Left renal cortex interstitium (tissue), 4 donors: ENCODE measurements around the gene KLHDC7B. TPM values are rescaled to one million over a fixed set of nuclear protein-coding genes. Genes with fewer than 3 reads are reported as not detected.
"Not testable (repeated sequence)": the region's sequence is repeated elsewhere in the genome, so short reads cannot be mapped to it uniquely, and the experiment has no call there.

ENCODE experiments used
- DNase-seq, 4 donors: peaks; one replicate each; pipeline ENCODE4 v3.0.0-alpha.2; 2013; ENCODE audit warnings: low read depth in 4 of 4, low spot score in 2 of 4, missing footprints in 1 of 4
- polyA plus RNA-seq, 4 donors: library from polyadenylated mRNA; unstranded; fragments of 120-200 nt; gene quantifications; one replicate each; pipeline ENCODE4 v1.2.1, GENCODE V29; 2013; ENCODE audit not compliant: insufficient read length in 4 of 4

Gene KLHDC7B
- polyA plus RNA-seq, 4 donors, result 0.07 to 0.39 (median 0.15) TPM

DNA sequence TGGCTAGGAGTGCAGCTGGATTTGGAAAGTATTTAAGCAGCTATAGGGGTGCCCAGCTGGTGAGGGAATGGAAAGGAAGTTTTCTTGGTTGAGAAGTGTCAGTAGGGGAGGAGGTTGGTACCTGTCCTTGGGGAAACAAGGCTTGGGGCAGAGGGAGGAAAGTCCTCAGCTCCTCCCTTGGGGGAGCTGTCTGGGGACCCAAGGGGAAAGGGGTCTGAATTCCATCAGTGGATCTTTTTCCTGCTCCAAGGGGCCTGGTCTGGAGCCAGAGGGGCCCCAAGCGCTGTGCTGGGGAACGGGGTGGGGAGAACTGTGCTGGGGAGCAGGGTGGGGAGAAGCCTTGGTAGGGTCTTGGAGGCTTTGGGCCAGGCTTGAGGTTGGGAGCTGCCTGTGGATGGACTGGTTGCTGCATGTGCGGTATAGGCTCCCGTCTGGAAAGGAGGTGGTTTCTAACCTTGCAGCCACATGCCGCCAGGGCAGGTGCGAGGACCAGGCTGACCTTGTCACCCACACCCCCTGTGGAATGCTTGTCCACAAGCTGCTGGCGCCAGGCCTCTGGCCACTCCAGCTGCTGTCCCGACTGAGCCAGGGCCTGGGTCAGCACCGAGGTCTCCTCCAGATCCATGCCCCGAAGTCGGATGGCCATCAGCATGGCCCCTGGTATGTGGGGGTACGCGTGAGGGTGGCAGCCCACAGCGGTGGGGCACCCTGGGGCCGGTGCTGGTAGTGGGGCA lies 16.9 kb upstream of the KLHDC7B start:
- DNase-seq, result no peak

DNA sequence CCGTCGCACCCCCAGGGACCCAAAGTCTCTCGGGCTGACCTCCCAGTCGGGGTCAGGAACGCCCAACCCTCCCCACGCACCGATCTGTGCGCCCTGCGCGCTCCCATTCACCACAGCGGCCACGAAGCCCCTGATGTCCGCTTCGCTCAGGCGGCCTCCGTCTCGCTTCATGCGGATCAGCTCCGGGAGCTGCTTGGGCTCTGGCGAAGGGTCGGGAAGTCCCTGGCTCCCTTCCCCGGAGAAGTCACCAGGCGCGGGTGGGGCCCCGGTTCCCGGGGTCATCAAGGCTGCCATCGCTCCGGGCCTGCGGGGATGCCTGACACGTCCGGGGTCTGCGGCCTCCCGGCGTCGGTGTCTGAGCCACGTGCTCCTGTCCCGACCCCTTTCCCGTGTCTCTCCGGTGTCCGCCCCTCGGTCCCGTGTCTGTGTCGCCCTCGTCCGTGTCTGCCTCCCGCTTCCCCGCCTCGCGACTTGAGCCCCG lies 16.2 kb upstream of the KLHDC7B start:
- DNase-seq, result no peak

DNA sequence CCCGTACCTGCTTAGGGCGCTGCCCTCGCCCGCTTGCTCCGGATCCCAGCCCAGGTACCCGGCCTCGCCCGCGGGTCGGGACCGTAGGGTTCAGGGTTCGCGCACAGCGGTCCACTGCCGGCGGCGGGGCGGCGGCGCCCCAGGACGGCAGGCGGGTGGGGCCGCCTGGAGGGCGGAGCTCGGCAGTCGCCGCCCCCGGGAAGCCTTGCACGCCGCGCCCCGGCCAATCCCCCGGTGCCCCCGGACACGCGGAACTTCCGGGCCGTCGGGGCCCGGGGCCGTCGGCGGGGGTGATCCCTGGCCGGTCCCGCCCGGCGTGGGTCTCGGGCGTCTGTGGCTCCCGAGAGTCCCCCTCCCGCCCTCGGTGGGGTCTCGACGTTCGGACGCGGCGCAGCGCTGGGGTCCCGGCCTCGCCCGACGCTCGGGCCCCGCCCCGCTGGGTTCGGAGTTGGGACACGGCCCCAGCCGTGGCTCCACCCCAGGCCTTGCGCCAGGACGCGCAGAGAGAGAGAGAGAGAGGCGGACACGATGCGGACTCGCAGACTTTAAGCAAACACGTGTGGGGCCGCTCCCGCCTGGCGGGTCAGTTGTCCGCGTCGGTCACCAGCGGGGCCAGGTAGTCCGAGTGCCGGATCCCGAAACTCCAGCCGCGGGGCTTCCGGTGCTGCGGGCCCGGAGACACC lies 15.7 kb upstream of the KLHDC7B start, which contains the start of gene TYMP:
TSS of gene TYMP (minus strand) at position 116 of the 683 bp plus-strand sequence. CDS start 303 bp downstream, outside the sequence.
- no peak for DNase-seq

DNA sequence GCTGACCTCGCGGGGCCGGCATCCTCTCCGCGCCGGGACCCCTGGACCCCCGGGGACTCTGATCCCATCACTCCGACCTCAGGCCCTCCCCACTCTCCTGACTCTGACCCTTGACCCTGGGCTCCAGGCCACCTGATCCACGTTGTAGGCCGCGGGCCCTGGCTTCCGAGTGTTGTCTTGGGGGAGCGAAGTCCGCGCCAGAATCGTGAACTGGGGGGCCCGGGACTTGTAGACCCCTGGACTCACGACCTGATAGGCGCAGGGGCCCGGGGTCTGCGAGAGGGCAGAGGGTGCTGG lies 15.2 kb upstream of the KLHDC7B start:
- no peak for DNase-seq

DNA sequence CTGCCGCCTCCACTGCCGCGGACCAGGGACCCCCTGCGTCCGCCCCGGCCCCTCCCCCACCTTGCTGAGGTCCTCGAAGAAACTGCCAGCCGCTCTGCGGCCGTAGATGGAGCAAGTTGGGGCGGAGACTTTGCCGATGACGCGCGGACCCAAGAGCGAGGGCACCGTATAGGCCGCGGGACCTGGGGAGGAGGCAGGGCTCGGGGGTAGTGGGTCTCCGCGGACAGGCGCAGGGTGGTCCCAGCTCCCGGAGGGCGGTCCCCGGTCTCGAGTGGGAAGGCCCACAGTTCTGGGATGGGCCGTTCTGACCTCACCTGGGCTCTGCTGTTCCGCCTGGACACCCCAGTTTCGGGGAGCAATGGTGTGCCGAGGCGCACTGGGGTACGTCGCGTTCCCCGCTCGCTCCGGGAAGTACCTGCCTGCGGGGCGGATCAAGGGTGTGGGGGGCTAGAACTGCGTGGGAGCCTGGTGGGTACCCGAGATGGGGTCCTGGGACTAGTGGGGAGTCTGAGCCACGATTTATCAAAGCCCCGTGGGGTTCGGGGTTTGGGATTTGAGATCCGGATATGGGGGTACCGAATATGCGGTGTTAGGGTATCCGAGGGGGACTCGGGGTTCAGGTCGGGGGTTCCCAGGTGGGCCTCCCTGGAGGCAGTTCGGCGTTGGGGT lies 14.7 kb upstream of the KLHDC7B start:
- DNase-seq, result no peak

DNA sequence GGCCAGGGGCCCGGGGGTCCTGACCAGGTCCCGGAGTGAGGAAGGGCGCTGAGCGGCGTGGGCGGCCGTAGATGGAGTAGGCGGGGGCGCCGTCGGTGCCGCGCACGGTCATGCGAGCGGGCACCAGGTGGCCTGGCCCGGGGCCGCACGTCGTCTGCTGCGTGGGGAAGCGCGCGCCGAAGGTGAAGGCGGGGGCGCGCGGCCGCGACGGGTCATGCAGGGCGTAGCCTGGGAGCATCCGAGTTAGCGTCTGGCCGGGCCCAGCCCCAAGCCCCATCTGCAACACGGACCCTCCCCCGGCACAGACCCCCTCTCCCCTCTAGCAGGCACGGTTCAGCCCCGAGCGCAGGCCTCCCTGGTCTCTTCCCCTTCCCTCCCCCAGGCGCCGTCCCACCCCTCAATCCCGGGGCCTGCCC lies 14.1 kb upstream of the KLHDC7B start:
- no peak for DNase-seq

DNA sequence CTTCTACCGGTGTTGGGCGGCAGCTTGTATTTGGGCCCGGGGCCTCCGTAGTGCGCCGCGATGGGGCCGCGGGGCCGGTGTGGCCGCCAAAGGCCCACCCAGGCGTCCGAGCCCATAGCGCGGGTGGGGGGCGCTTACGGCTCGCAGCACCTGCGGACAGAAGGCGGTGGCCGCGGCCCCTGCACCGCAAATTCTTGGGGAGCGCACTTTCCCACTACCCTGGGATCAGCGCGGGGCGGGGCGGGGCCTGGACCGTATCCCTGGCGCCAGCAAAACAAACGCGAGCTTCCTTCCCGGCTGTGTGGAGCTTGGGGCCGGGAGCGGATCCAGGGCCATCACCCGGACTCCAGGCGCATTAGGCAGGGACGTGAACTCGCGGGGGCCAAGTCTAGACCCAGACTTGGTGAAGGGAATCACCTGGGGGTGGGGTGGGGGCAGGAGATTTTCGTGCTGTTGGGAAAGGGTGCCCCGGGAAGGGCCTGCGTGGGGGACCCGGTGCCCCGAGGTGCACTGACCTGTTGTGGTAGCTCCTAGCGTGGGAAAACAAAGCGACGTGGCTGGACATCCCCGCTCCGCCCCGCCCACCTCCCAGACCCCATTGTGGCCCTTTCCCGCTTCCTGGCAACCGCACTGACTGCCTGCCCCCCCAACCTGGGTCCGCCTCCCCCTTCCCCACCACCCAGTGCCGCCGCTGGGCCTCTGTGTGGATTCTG lies 13.6 kb upstream of the KLHDC7B start:
- no peak for DNase-seq

DNA sequence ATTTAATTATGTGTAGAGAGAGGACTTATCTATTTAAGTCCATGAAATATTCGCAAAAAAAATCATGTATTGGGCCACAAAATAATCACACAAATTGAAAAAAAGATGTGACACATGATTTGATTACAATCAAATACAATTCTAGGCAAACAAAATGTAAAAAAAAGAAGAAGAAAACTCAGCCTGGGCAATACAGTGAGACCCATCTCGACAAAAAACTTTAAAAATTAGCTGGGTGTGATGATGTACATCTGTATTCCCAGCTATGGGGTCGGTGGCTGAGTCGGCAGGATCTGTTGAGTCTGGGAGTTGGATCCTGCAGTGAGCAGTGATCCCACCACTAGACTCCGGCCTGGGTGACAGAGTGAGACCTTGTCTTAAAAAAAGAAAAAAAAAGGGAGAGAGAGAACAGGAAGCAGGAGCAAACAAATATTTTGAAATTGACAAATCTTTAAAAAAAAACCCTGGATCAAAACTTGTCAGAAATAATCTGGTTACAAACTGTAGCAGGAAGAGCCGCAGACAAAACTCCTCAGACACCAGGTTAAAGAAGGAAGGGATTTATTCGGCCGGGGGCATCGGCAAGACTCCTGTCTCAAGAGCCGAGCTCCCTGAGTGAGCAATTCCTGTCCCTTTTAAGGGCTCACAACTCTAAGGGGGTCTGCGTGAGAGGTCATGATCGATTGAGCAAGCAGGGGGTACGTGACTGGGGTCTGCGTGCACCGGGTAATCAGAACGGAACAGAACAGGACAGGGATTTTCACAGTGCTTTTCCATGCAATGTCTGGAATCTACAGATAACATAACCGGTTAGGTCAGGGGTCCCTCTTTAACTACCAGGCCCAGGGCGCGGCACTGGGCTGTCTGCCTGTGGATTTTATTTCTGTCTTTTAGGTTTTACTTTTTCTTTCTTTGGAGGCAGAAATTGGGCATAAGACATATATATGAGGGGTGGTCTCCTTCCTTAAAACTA lies 12.6 kb upstream of the KLHDC7B start:
- DNase-seq, result no peak

DNA sequence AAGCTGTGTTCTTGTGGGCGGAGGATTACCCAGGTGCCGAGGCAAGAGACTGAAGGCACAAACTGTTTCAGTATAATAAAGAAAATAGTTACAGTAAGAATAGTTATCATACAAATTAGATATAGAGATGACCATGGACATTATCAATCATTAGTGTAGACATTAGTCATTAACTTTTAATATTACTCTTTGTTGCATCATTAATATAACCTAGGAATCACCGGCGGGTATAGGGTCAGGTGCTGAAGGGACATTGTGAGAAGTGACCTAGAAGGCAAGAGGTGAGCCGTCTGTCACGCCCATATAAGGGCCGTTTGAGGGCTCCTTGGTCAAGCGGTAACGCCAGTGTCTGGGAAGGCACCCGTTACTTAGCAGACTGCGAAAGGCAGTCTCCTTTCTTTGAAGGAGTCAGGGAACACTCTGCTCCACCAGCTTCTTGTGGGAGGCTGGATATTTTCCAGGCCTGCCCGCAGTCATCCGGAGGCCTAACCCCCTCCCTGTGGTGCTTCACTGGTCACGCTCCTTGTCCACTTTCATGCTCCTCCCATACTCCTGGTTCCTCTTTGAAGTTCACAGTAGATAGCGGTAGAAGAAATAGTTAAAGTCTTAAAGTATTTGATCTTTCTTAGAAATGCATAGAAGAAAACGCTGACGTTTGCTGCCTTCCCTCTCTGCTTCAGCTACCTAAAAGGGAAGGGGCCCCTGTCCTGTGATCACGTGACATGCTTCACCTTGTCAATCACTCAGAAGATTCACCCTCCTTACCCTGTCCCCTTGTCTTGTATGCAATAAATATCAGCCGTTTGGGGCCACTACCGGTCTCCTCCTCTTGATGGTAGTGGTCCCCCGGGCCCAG lies 11.6 kb upstream of the KLHDC7B start:
- not testable (repeated sequence) for DNase-seq

DNA sequence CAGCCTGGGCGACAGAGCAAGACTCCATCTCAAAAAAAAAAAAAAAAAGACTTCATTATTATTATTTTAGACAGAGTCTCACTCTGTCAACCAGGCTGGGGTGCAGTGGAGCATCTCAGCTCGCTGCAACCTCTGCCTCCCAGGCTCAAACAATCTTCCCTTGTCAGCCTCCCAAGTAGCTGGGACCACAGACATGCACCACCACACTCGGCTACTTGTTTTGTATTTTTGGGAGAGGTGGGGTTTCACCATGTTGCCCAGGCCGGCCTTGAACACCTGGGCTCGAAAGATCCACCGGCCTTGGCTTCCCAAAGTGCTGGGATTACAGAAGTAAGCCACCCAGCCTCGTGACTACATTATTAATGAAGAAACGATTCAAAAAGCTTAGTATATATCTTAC lies 10.6 kb upstream of the KLHDC7B start:
- DNase-seq, result no peak

DNA sequence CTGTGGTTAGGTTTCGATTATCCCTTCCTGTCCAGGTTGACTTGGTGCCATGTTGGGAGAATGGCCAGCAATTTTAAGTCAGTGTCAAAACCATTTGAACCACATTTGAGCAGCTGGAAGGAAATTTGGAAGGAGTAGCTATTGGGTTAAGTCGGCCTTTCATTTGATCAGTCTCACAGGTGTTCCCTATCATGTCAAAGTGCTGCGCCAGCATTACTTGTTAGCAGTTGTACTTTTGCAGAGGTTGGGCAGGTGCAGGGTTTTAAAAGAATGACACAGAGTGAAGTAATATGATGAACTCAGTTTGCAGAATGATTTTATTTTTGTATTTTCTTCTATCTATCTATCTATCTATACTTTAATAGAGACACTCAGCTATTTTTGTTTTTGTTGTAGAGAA lies 9.5 kb upstream of the KLHDC7B start:
- no peak for DNase-seq

DNA sequence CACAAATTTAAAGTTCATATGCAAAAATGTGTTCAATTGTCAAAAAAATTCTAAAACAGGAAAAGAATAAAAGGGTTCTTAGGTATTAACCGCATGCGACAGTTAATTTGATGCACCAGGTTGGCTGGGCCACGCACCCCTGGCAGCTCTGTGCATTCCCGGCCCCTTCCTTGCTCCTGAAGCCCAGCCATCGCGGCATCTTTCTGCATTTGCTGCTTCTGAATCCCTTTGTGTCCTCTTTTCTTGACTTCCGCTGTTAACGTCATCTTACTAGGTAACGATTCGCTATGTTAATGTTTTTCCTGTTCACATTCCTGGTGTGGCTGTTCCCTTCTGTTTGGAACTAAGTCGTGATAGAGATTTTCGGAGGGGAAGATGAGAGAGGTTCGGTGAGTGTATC lies 7.9 kb upstream of the KLHDC7B start:
- no peak for DNase-seq

DNA sequence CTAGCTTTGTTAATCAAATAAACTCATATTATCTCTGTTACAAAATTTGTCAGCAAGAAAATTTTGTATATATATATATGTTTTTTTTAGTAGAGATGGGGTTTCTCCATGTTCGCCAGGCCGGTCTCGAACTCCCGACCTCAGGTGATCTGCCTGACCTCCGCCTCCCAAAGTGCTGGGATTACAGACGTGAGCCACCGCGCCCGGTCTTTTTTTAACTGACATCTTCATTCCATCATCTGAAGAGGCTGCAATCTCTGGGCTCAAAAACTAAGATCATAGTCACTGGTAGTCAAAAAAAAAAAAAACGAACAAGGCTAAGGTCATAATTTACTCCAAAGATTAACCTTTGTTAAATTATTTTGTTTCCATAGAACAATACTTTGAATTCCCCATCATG lies 5.3 kb upstream of the KLHDC7B start:
- DNase-seq, result no peak

DNA sequence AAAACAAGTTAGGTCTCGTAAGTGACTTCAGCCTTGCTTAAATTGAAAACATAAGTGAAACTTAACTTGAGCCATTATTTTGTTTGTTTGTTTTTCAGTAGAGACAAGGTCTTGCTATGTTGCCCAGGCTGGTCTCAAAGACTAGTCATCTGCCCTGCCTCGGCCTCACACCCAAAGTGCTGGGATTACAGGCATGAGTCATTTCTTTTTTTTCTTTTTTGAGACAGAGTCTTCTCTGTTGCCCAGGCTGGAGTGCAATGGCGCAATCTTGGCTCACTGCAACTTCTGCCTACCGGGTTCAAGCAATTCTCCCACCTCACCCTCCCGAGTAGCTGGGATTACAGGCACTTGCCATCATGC lies 4.1 kb upstream of the KLHDC7B start:
- not testable (repeated sequence) for DNase-seq

DNA sequence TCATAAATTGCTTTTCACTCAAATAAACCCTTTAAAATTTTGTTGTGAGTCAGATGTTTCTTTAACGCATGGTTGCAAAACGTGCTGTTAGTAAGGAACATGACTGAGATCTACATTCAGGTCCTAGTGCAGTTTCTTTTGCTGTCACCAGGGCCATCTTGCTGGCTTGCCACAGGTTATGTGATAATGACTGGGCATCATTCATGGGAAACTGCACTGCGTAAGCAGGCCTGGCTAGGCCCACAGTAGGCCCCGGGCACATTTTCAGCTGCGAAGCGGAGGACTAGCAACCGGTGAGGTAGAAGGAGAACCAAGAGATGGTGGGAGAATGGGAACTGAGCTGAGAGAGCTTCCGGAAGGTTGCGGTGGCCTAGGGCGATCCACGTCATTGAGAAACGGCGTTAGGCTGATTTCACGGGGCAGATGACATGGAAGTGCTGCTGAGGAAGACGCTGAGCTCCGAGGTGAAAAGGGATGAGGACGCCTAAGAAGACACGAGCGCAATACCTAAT lies 3.2 kb upstream of the KLHDC7B start:
- DNase-seq, result no peak

DNA sequence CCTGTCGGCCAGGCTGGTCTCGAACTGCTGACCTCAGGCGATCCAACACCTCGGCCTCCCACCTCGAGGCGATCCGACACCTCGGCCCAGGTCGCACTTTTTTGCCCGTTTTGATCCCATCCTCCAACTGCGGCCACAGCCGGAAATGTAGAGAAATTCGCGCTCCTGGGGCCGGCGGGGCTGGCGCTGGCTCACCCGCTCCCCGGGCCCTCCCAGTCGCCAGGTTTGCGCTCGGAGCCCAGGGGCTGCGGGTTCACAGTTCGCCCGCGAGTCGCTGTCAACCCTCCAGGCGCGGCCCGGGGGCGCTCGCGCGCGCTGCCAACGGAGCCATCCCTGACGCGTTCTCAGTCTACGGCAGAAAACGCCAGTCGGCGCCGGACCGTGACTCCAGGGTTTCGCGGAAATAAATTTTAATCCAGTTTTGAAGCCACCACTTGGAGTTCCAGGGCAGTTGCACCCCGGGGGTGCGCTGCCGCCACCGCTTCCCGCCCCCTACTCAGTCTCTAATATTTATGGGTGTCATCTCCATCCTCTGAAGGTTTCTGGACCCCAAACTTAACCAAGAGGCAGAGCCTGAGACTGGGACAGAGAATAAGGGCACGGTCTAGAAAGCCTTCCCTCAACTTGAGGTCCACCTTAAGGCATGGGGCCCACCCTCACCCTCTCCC lies 1.5 kb upstream of the KLHDC7B start:
- no peak for DNase-seq

DNA sequence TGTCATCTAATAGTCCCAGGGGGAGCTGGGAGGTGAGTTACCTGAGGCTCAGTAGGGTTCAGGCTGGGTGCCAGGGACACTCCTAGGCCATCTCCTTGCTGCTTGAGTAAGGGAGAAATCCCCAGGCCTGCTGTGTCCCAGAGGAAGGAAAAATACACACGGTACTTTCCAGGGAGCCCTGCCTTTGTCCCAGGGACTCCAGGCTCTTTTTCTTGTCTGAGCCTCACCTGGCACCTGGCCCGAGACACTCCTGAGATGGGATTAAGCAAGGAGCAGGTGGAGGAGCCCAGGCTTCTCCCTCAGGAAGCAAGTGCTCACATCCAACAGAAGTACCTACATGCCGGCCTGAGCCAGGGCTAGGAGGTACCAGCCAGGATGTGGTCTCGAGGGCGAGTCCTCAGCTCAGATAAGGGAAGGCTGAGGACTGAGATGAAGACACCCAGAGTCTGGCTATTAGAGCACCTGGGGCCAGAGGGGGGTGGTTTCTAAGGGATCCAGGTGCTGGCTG lies 899 bp upstream of the KLHDC7B start:
- DNase-seq, result no peak
